Spleen (tissue), 7 donors: Measurements from ENCODE around the gene TPPP.

ENCODE experiments used
- POLR2A ChIP-seq, 3 donors: fragments of 450-650 bp; IDR thresholded peaks; one replicate each; pipeline ENCODE4 v1.5.1; 2017; ENCODE audit warnings: antibody characterized with exemption in 3 of 3, mild to moderate bottlenecking in 1 of 3
- POLR2AphosphoS5 ChIP-seq, 3 donors: sonication (generic); formaldehyde crosslinking; IDR thresholded peaks; one replicate each; pipeline ENCODE4 v1.5.1; 2017; ENCODE audit warnings: antibody characterized with exemption in 3 of 3
- TF ChIP-seq, protein P1 (sequence below), 11 experiments: fragments of 200-600 bp in 7 of 11; fragments of 450-650 bp in 4 of 11; sonication (generic) in 4 of 11; IDR thresholded peaks in 8 of 11; conservative IDR thresholded peaks in 3 of 11; 1 replicate in 7 of 11; 2 replicates in 4 of 11; pipeline versions ENCODE4 v1.4.0 to v1.8.0; 2016 to 2021; ENCODE audit warnings: antibody characterized with exemption in 11 of 11, inconsistent platforms in 4 of 11, mild to moderate bottlenecking in 1 of 11
- donor health status: DM: no; HTN: no; CAD: no; lungs with moderate emphysema.
- donor health status: DM: no; HTN: no; CAD: no.
- donor health status: DM: no; HTN: no; CAD: no.

DNA sequence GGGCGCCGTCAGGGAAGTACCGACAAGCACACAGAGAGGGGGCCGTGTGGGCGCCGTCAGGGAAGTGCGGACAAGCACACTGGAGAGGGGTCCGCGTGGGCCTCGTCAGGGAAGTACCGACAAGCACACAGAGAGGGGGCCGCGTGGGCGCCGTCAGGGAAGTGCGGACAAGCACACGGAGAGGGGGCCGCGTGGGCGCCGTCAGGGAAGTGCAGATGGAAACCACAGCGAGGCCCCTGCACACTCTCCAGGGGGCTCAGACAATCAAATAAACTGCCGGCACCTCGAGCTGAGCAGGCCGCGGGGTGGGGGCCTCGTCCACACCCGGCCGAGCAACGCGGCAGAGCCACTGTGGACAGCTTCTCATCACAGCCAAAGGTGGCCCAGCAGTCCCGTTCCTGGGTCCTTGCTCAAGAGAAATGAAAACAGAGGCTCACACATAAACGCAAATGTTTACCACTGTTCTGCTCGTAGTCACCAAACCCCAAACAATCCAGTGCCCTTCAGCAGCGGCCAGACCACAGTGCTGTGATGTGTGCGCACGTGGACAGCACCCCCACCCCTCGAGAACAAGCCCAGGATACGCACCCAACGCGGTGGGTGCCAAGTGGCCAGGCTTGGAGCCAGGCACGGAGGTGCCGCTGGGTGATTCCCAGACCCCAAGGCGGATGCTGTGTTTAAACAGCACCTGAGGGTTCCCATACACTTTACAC is 24.7 kb downstream of the TPPP start:
- TF ChIP-seq, protein P1, sequence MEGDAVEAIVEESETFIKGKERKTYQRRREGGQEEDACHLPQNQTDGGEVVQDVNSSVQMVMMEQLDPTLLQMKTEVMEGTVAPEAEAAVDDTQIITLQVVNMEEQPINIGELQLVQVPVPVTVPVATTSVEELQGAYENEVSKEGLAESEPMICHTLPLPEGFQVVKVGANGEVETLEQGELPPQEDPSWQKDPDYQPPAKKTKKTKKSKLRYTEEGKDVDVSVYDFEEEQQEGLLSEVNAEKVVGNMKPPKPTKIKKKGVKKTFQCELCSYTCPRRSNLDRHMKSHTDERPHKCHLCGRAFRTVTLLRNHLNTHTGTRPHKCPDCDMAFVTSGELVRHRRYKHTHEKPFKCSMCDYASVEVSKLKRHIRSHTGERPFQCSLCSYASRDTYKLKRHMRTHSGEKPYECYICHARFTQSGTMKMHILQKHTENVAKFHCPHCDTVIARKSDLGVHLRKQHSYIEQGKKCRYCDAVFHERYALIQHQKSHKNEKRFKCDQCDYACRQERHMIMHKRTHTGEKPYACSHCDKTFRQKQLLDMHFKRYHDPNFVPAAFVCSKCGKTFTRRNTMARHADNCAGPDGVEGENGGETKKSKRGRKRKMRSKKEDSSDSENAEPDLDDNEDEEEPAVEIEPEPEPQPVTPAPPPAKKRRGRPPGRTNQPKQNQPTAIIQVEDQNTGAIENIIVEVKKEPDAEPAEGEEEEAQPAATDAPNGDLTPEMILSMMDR (IDR thresholded peaks at IDR 0.05 in 8 of 11, conservative IDR thresholded peaks at IDR 0.05 in 3 of 11): no peak
- no peak for TF ChIP-seq POLR2AphosphoS5 (IDR thresholded peaks at IDR 0.05)
- TF ChIP-seq POLR2A (IDR thresholded peaks at IDR 0.05): no peak
